OCI-LY7 (cell line): ENCODE results near the gene TEX2. TPM values are rescaled to one million over a fixed set of nuclear protein-coding genes. Genes with fewer than 3 reads are reported as not detected.

Source experiments
- BruUV-seq: library from RNA; stranded (reverse); fragments of 400-500 nt; replicated peaks from 2 replicates; lab custom pipeline; 2021; lab: Mats Ljungman, UMichigan
- CTCF ChIA-PET: fragments of 300-600 bp; sonication (Branson Sonifier 250); formaldehyde crosslinking; loops from one replicate; lab custom pipeline; 2022; ENCODE audit warnings: antibody characterized with exemption; ENCODE audit not compliant: unreplicated experiment; lab: Charles Lee
- POLR2A ChIA-PET: fragments of 300-600 bp; sonication (Branson Sonifier 250); formaldehyde crosslinking; loops from one replicate; lab custom pipeline; 2022; ENCODE audit warnings: antibody characterized with exemption; lab: Charles Lee
- DNase-seq: peaks from one replicate; pipeline ENCODE4 v3.0.0-alpha.2; 2015; ENCODE audit warnings: low spot score
- H2AFZ ChIP-seq: fragments of 200-600 bp; sonication (generic), shearing (Covaris generic); 2 replicates; pipeline ENCODE4 v1.6.1; 2014; ENCODE audit warnings: mild to moderate bottlenecking, antibody characterized with exemption, low read length, moderate library complexity
- H3K27ac ChIP-seq: fragments of 200-600 bp; sonication (generic); 2 replicates; pipeline ENCODE4 v1.5.1; 2014; ENCODE audit warnings: mixed run types, low read depth, mild to moderate bottlenecking, moderate library complexity, low read length, inconsistent platforms; ENCODE audit not compliant: poor library complexity, severe bottlenecking
- H3K36me3 ChIP-seq: fragments of 200-600 bp; sonication (generic); 2 replicates; pipeline ENCODE4 v1.6.1; 2014; ENCODE audit warnings: mild to moderate bottlenecking, antibody characterized with exemption, low read length, moderate library complexity, mixed read lengths; ENCODE audit not compliant: insufficient read depth
- H3K4me1 ChIP-seq: fragments of 200-600 bp; sonication (generic); 2 replicates; pipeline ENCODE4 v1.5.1; 2014; ENCODE audit warnings: mild to moderate bottlenecking, low read length; ENCODE audit not compliant: insufficient read depth, poor library complexity, severe bottlenecking
- H3K4me2 ChIP-seq: fragments of 200-600 bp; sonication (generic); 2 replicates; pipeline ENCODE4 v1.6.1; 2014; ENCODE audit warnings: mild to moderate bottlenecking, low read length
- H3K4me3 ChIP-seq: fragments of 200-600 bp; sonication (generic); 2 replicates; pipeline ENCODE4 v1.5.1; 2014; ENCODE audit warnings: mild to moderate bottlenecking, low read depth, low read length; ENCODE audit not compliant: poor library complexity, severe bottlenecking
- H3K79me2 ChIP-seq: fragments of 200-600 bp; sonication (generic); 2 replicates; pipeline ENCODE4 v1.6.1; 2016; ENCODE audit warnings: low read depth, mild to moderate bottlenecking, low read length, moderate library complexity, mixed read lengths; ENCODE audit not compliant: insufficient read depth
- H3K9me2 ChIP-seq: fragments of 200-600 bp; sonication (generic); 2 replicates; pipeline ENCODE4 v1.6.1; 2016; ENCODE audit warnings: mild to moderate bottlenecking, low read length, mixed read lengths; ENCODE audit not compliant: insufficient read depth
- H3K9me3 ChIP-seq: fragments of 200-600 bp; sonication (generic); 2 replicates; pipeline ENCODE4 v1.6.1; 2014; ENCODE audit warnings: mild to moderate bottlenecking, mixed run types, low read length, mixed read lengths
- H4K20me1 ChIP-seq: fragments of 200-600 bp; sonication (generic); 2 replicates; pipeline ENCODE4 v1.6.1; 2014; ENCODE audit warnings: mild to moderate bottlenecking, antibody characterized with exemption, low read length, moderate library complexity, mixed read lengths; ENCODE audit not compliant: insufficient read depth
- EZH2phosphoT487 ChIP-seq: fragments of 200-600 bp; sonication (generic); IDR thresholded peaks from 2 replicates; pipeline ENCODE4 v1.6.1; 2018; ENCODE audit warnings: low read depth, borderline replicate concordance, mild to moderate bottlenecking, mixed run types, antibody characterized with exemption, low read length, moderate library complexity, mixed read lengths
- intact Hi-C: fragments of 100-400 bp; cut with micrococcal nuclease; formaldehyde crosslinking; loops from one replicate; pipeline ENCODE4 v1.10.0; 2022; ENCODE audit not compliant: unreplicated experiment
- total RNA-seq, 2 experiments: library from RNA; depleted of rRNA in 1 of 2; stranded (reverse); fragments of >200 nt in 1 of 2; shearing (Covaris generic) in 1 of 2; gene quantifications; 2 replicates each; pipeline ENCODE4 v1.2.3, GENCODE V29; 2014 to 2022
- TF ChIP-seq, protein P1 (sequence below): fragments of 200-600 bp; sonication (generic); conservative IDR thresholded peaks from 2 replicates; pipeline ENCODE4 v1.5.1; 2014; ENCODE audit warnings: mild to moderate bottlenecking, antibody characterized with exemption, low read length, moderate library complexity, mixed read lengths

TEX2 gene
- total RNA-seq, 2 experiments from 2014 or later, result 7.4 to 12.4 TPM

DNA sequence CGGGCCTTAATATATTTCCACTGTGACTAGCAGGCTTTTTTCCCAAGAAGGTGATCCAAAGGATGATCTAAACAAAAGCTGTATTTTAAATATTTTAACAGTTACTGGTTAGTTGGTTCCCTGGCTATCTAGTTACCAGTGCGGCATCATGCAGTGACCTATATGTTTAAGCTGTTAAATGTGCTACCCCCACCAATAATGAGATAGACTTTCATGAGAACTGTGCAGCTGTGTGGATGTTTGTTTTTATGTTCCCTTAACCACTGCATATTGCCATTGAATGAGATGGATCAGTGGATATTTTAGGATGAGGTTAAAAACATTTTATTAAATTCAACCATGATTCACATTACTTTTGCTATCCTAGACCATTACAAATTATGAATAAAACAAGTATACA lies 150.1 kb downstream of the TEX2 start:
- no peak overlapping the region for H3K4me2 ChIP-seq
- no peak overlapping the region for H3K27ac ChIP-seq
- no peak overlapping the region for H2AFZ ChIP-seq
- ChIA-PET POLR2A (interaction anchor here (0.7 to 1.8 kb wide), 5 partner anchors 13 to 39 kb away, joined by 3 to 4 read pairs (median 3); no protein-coding TSS in a partner anchor), CTCF (no interaction called here)
- peaks cover 12% of the 10 kb centered on the region; the same call in 1 of the 2 replicates for H3K79me2 ChIP-seq
- intact Hi-C loops, result no loop called here
- no TSS peak for BruUV-seq
- no peaks in the 10 kb centered on the region for H4K20me1 ChIP-seq
- H3K4me3 ChIP-seq, result no peak overlapping the region
- no peak for DNase-seq
- H3K4me1 ChIP-seq, result peaks cover 42% of the 10 kb centered on the region
- no peaks in the 10 kb centered on the region for H3K9me3 ChIP-seq
- no peaks in the 10 kb centered on the region for H3K9me2 ChIP-seq
- no peaks in the 10 kb centered on the region for H3K36me3 ChIP-seq
- no peak for TF ChIP-seq EZH2phosphoT487
- TF ChIP-seq, protein P1, sequence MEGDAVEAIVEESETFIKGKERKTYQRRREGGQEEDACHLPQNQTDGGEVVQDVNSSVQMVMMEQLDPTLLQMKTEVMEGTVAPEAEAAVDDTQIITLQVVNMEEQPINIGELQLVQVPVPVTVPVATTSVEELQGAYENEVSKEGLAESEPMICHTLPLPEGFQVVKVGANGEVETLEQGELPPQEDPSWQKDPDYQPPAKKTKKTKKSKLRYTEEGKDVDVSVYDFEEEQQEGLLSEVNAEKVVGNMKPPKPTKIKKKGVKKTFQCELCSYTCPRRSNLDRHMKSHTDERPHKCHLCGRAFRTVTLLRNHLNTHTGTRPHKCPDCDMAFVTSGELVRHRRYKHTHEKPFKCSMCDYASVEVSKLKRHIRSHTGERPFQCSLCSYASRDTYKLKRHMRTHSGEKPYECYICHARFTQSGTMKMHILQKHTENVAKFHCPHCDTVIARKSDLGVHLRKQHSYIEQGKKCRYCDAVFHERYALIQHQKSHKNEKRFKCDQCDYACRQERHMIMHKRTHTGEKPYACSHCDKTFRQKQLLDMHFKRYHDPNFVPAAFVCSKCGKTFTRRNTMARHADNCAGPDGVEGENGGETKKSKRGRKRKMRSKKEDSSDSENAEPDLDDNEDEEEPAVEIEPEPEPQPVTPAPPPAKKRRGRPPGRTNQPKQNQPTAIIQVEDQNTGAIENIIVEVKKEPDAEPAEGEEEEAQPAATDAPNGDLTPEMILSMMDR, result no peak

GRCh38 chr17:64111831-64112230 lies 151.2 kb downstream of the TEX2 start:
- Histone ChIP-seq H3K27ac (no peak overlapping the region), H3K4me1 (peaks cover 54% of the 10 kb centered on the region), H3K9me3 (no peaks in the 10 kb centered on the region), H4K20me1 (no peaks in the 10 kb centered on the region), H3K79me2 (peaks cover 18% of the 10 kb centered on the region; the same call in 1 of the 2 replicates), H2AFZ (no peak overlapping the region), H3K4me2 (no peak overlapping the region; the same call in 1 of the 2 replicates), H3K9me2 (no peaks in the 10 kb centered on the region), H3K36me3 (no peaks in the 10 kb centered on the region), H3K4me3 (no peak overlapping the region)
- BruUV-seq, result no TSS peak
- POLR2A ChIA-PET, result interaction anchor here (0.7 to 1.8 kb wide), 4 partner anchors 29 to 37 kb away, joined by 3 to 4 read pairs (median 3); no protein-coding TSS in a partner anchor
- intact Hi-C loops, result no loop called here
- DNase-seq, result no peak
- CTCF ChIA-PET, result no interaction called here
- TF ChIP-seq EZH2phosphoT487, result no peak
- TF ChIP-seq, protein P1, result no peak

DNA sequence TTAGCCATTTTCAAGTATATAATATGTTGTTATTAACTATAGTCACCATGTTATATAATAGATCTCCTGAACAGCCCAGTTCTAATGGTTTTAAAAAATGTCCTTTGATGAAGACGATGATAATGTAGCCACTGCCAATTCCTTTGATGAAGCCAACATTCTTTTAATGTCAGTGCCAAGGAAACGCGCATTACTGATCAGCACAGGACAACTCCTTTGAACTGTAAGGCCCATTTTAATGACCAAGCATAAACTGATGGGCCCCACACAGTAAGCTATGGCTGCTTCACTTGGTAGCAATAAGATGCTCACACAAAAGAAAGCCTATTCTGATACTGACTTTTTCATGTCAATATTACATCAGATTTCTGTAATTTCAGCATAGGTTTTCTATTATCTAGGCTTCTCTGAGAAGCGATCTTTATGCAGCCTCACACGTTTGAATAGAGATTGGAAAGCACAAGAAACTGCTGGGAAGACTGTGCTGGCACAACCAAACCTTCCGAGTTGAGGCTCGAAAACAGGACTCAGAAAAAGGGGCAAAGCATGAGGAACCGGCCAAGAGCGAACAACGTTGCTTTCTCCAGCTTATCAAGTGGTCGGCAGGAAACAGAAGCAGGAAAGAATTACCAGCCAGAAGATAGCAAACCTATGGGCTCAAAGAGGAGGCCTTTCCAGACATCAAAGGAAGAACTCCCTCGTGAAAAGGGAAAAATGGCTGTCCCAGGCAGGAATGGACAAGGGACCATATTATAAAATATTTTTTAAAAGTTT lies 152.5 kb downstream of the TEX2 start:
- Histone ChIP-seq H3K4me3 (no peak overlapping the region), H3K4me2 (no peak overlapping the region), H4K20me1 (no peaks in the 10 kb centered on the region), H3K9me2 (no peaks in the 10 kb centered on the region), H3K9me3 (no peaks in the 10 kb centered on the region), H3K36me3 (no peaks in the 10 kb centered on the region), H3K79me2 (peaks cover 24% of the 10 kb centered on the region; the same call in 1 of the 2 replicates), H3K27ac (no peak overlapping the region), H2AFZ (no peak overlapping the region), H3K4me1 (peaks cover 67% of the 10 kb centered on the region)
- no TSS peak for BruUV-seq
- ChIA-PET CTCF (no interaction called here), POLR2A (interaction anchor here (1.3 to 1.4 kb wide), 3 partner anchors 9 to 36 kb away, joined by 3 to 5 read pairs (median 5); no protein-coding TSS in a partner anchor)
- TF ChIP-seq, protein P1, result no peak
- TF ChIP-seq EZH2phosphoT487, result no peak
- DNase-seq, result no peak
- intact Hi-C loops, result no loop called here
